Astrocyte (in vitro differentiated cells and primary cell): Measurements from ENCODE around the gene DOLPP1.

Experiments
- CTCF ChIP-seq: IDR thresholded peaks from 2 replicates; pipeline ENCODE4 v1.5.1; 2011; ENCODE audit warnings: low read depth, mild to moderate bottlenecking, inconsistent platforms, low read length, moderate library complexity; ENCODE audit not compliant: insufficient read depth
- EZH2 ChIP-seq: IDR thresholded peaks from 2 replicates; pipeline ENCODE4 v1.6.1; 2012; ENCODE audit warnings: mild to moderate bottlenecking, low read length, inconsistent platforms; ENCODE audit not compliant: insufficient read depth

GRCh38 chr9:129060991-129061390, 19.9 kb upstream of the DOLPP1 start:
- TF ChIP-seq CTCF (no peak), EZH2 (no peak)
